PFSK-1 (cell line): ENCODE measurements around the gene PRKN.

ENCODE experiments used
- FOXP2 ChIP-seq: optimal IDR thresholded peaks from 2 replicates; pipeline ENCODE3; 2011; ENCODE audit warnings: borderline replicate concordance, control low read depth, inconsistent platforms; ENCODE audit not compliant: insufficient read depth; ENCODE audit errors: extremely low read length, extremely low read depth
- POLR2AphosphoS5 ChIP-seq: IDR thresholded peaks from 2 replicates; pipeline ENCODE4 v1.6.1; 2012; ENCODE audit warnings: low read depth, mild to moderate bottlenecking, control low read depth, low read length, moderate library complexity
- SIN3A ChIP-seq: IDR thresholded peaks from 2 replicates; pipeline ENCODE4 v1.6.1; 2012; ENCODE audit warnings: mild to moderate bottlenecking, low read length, moderate library complexity, borderline replicate concordance; ENCODE audit not compliant: insufficient read depth
- TAF1 ChIP-seq: IDR thresholded peaks from 2 replicates; pipeline ENCODE4 v1.6.1; 2012; ENCODE audit warnings: low read length, control low read depth, borderline replicate concordance; ENCODE audit not compliant: insufficient read depth
- TF ChIP-seq, protein P1 (sequence below), 2 experiments: IDR thresholded peaks; 2 replicates each; pipeline versions ENCODE4 v1.6.1 to v1.8.0; 2011 to 2012; ENCODE audit warnings: low read depth in 2 of 2, low read length in 2 of 2, control low read depth in 1 of 2, inconsistent platforms in 1 of 2, mild to moderate bottlenecking in 1 of 2, moderate library complexity in 1 of 2; ENCODE audit not compliant: insufficient read depth in 1 of 2

Gene PRKN

DNA sequence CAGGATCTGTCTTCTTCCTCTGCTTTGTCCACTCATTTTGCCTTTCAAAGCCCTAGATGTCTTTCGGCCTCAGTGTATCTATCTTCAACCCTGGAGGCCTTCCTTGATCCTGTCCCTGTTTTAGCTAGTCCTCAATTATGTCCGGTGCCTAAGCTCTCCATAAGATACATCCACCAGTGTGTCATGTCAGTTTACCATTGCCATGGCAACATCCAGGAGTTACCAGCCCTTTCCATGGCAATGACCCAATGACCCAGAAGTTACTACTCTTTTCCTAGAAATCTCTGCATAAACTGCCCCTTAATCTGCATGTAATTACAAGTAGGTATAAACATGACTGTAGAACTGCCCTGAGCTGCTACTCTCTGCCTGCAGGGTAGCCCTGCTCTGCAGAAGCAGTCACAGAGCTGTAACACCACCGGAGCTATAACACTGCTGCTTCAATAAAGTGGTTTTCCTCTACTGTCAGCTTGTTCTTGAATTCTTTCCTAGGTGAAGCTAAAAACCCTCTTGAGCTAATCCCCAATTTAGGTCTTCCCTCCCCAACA, 741.6 kb downstream of the PRKN start:
- no peak for TF ChIP-seq SIN3A
- TF ChIP-seq POLR2AphosphoS5, result no peak
- TF ChIP-seq, protein P1, sequence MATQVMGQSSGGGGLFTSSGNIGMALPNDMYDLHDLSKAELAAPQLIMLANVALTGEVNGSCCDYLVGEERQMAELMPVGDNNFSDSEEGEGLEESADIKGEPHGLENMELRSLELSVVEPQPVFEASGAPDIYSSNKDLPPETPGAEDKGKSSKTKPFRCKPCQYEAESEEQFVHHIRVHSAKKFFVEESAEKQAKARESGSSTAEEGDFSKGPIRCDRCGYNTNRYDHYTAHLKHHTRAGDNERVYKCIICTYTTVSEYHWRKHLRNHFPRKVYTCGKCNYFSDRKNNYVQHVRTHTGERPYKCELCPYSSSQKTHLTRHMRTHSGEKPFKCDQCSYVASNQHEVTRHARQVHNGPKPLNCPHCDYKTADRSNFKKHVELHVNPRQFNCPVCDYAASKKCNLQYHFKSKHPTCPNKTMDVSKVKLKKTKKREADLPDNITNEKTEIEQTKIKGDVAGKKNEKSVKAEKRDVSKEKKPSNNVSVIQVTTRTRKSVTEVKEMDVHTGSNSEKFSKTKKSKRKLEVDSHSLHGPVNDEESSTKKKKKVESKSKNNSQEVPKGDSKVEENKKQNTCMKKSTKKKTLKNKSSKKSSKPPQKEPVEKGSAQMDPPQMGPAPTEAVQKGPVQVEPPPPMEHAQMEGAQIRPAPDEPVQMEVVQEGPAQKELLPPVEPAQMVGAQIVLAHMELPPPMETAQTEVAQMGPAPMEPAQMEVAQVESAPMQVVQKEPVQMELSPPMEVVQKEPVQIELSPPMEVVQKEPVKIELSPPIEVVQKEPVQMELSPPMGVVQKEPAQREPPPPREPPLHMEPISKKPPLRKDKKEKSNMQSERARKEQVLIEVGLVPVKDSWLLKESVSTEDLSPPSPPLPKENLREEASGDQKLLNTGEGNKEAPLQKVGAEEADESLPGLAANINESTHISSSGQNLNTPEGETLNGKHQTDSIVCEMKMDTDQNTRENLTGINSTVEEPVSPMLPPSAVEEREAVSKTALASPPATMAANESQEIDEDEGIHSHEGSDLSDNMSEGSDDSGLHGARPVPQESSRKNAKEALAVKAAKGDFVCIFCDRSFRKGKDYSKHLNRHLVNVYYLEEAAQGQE (IDR thresholded peaks at IDR 0.05; ENCODE audit: insufficient read depth in 1 of 2, low read depth in 2 of 2, low read length in 2 of 2), result no peak
- no peak for TF ChIP-seq FOXP2
- no peak for TF ChIP-seq TAF1

DNA sequence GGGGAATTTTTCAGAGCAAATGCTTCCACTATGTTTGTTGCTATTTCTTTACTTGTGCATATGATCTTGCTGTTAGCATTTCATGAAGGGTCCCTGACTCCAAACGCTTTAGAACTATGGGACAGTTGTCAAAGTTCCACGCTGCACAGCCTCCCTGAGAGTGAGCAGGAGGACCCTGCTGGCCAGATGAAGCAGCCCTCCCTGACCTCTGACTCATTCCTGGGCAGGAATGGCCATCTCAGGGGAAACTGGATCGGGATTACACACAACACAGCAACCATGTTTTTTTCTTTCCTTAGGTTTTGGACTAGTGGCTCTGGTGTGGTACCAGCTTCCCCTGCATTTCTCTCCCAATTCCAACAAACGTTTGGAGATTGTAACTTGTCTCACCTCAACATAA, 742.9 kb downstream of the PRKN start:
- no peak for TF ChIP-seq POLR2AphosphoS5

DNA sequence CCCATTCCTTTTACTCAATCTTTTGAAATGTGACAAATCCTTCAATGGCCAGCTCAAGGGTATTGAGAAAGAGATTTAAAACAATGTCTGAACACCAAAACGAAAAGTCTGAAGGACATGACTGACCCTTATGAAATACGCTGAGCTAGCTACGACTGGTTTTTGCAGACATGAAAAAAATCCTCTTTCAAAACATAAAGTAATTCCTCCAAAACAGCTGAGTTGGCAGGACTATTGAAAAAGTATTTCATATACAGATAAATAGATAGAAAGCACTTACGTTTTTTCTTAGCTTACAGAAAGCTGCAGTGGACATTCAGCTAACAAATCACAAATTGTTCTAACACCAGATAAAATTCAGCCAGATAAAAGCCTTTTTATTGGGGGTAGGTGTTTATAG, 751.0 kb downstream of the PRKN start:
- TF ChIP-seq FOXP2 (no peak), TAF1 (no peak), POLR2AphosphoS5 (no peak), SIN3A (no peak)
- TF ChIP-seq, protein P1 (IDR thresholded peaks at IDR 0.05; ENCODE audit: insufficient read depth in 1 of 2, low read depth in 2 of 2, low read length in 2 of 2), result no peak

DNA sequence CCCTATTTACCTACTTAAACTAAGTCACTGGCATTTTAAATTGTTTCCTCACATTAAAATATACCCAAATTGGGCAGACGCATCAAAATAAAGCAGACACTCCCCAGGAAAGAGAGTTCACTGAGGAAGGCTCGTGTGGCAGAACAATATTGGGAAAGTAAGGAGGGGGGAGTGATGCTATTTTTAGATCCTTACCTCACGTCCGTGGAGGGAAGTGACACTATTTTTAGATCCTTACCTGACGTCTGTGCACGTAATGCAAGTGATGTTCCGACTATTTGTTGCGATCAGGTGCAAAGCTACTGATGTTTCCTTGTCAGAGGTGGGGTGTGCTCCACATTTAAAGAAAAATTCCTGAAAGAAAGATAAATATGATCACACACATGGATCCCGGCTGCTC, 754.5 kb downstream of the PRKN start:
- no peak for TF ChIP-seq POLR2AphosphoS5
- no peak for TF ChIP-seq TAF1
- no peak for TF ChIP-seq SIN3A
- TF ChIP-seq FOXP2, result no peak
- TF ChIP-seq, protein P1 (IDR thresholded peaks at IDR 0.05; ENCODE audit: insufficient read depth in 1 of 2, low read depth in 2 of 2, low read length in 2 of 2), result no peak

DNA sequence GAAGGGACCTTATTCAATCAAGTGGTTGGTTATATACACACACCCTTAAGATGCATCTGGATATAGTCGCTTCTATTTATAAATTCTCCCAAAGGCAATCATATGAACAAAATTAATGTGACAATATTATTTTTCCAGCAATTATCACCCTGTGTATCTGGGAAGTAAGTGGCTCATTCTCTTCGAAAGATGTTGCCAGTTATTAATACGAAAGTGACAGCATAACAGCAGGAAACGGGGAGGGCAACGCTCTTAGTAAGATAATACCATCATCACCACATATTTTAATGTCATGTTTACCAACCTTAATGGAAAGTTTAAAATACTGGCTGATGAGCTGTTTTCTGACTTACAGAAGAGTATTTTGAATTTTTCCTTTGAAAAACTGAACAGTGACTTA, 756.5 kb downstream of the PRKN start:
- TF ChIP-seq FOXP2 (no peak), TAF1 (no peak), POLR2AphosphoS5 (no peak), SIN3A (no peak)
- TF ChIP-seq, protein P1 (IDR thresholded peaks at IDR 0.05; ENCODE audit: insufficient read depth in 1 of 2, low read depth in 2 of 2, low read length in 2 of 2), result no peak
